ENCODE results near the gene ADAMTS2.
"Not testable (repeated sequence)": the region's sequence is repeated elsewhere in the genome, so short reads cannot be mapped to it uniquely, and the experiment has no call there.

The ADAMTS2 gene

DNA sequence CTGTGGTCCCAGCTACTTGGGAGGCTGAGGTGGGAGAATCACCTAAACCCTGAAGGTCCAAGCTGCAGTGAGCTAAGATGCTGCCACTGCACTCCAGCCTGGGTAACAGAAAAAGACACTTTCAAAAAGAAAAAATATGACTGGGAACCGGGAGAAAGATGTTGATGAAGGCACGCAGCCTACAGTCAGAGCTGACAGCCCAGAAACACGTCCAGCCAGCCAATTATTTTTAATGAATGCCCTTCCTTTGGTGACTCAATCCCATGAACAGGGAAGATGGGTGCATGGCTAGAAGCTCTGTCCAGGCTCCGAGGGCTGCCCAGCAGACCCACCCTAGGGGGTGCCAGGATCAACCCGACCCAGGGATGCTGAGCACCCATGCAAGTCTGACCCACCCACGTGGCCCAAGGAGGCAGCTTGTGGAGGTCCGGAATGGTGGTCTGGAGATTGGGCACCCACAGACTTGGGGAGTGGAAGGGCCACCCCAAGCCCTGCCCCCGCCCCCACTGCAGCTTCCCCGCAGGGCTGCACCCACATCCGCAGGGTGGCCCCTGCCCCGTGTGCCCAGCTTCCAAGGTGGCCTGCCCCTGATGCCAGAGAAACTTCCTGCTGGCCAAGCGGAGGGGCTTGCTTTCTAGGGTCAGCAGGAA is 51.0 kb downstream of the ADAMTS2 start:
- no peak for DNase-seq

DNA sequence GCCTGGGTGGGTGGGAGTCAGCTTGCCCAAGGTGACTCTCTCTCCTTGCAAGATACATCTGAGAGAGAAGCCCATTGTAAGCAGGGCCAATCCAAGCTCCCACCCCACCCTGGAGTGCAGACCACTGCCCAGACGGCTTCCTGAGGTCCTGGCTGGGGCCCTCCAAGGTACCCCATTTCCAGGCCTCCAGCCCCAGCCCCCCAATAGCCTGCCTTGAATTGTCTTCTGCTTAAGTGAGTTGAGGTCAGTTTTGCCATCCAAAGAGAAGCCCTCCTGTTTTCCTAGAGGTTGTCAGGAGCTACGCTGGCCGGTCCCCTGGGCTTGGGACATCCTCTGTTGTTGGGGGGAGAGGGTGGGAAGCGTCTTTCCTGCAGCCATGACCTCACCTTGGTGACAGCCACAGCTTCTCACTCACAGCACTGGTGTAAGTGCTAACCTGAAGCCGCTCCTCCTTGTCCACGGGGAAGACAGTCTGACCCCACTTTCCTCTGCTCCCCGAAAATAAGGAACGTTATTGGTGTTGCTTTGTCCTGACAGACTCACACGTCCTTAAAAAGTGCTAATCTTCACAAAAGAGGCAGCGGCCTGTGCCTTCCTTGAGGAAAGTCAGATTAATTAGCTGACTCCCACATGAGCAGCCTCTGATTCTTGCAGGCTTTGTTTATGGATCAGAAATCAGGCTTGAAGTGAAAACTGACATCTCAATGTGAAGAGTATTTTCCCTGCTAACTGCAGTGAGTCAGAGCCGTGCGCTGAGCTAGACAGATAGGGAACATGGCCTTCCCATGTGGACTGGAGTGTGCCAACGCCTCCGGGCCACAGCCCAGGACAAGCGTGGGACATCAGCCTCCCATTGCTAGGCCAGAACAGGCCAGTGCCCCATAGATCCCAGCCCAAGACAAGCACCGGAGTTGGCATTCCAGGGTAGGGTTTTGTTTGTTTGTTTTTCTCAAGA is 52.3 kb downstream of the ADAMTS2 start:
- DNase-seq, result no peak

DNA sequence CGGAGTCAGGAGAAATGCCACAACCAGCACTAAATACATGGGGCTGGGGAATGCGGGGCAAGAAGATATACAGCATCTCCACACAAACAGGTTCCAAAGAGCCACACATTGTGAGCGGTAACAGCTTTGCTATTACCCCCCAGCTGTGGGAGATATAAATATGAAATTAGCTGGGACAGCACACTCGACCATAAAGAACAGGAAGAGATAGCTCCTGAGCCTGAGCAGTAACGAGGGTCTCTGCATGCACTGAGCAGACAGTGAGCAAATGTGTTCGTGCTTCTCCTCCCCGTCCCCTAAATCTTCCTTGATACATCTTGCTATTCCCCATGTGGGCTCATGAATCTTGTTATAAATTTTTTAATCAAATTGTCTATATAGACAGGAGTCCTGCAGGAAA is 53.1 kb downstream of the ADAMTS2 start:
- no peak for DNase-seq

DNA sequence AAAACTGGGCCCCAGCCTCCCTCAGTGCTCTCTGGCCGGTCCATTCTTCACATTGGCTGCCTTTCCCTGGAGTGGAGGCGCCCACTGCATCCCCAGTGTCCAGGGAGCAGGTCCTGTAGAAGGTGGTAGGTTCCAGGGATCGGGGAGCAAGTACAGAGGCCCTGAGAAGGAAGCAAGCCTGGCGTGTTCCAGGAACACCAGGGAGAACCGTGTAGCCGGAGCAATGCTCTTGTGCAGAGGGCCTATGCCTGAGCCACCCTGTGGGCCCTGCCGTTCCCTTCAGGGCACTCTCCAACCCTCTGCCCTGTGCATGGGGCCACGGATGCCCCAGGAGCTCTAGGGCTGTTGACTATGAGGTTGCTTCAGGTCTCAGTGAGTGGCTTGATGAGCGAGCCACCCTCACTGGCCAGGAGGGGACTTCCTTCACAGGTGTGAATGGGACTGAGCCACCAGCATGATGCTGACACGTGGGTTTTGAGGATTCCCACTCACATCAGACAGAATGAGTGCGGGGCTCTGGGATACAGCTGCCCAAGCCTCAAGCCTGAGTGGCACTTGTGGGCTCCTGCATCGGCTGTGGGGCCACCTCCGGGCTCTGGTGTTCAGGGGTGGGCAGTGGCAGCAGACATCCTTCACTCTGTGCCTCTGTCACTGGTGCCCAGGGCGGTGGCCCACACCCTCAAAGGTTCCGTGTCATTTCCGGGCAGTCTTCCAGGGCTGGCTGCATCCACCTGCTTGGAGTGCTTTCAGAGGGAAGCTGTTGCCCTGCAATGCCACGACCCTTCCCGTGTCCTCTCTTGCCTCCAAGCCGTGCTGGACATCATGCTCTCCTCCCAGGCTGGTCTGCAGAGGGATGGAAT is 54.4 kb downstream of the ADAMTS2 start:
- no peak for DNase-seq

DNA sequence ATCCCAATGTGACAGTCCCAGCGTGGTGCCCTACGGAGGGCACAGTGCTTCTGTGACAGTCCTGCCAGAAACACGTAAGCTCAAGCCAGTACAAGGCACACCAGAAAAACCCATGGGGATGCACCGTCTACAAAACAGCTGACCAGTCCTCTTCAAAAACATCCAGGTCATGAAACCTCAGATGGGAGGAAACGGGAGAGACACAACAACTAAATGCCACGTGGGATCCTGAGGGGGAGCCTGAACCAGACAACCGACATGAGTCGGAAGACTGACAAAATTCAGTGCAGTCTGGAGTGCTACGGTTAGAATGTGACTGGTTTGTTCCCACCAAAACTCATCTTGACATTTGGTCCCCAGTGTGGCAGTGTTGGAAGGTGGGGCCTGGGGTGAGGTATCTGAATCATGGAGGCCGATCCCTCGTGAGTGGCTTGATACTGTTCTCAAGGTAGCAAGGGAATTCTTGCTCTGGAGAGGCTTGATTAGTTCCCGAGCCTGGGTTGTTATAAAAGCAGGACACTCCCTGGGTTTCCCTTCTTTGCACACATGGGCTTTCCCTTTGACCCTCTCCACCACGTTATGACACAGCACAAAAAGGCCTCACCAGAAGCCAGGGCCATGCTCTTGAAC is 55.4 kb downstream of the ADAMTS2 start:
- DNase-seq, result no peak

DNA sequence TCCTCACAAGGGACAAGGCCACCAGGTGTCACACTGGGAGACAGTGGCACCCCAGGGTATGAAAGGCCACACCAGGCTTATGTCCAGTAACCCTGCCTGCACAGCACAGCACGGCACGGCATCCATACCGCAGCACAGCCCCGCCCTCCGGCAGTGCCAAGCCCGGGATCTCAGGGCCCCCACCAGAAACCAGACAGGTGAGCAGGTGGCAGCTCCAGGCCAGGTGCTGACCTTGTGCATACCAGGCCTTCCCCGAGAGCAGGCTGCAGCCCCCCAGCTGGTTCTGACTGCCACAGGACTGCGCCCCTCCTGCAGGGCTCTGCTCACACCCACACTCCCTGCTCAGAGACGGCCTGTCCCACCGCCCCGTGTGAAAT is 56.5 kb downstream of the ADAMTS2 start:
- DNase-seq, result no peak

DNA sequence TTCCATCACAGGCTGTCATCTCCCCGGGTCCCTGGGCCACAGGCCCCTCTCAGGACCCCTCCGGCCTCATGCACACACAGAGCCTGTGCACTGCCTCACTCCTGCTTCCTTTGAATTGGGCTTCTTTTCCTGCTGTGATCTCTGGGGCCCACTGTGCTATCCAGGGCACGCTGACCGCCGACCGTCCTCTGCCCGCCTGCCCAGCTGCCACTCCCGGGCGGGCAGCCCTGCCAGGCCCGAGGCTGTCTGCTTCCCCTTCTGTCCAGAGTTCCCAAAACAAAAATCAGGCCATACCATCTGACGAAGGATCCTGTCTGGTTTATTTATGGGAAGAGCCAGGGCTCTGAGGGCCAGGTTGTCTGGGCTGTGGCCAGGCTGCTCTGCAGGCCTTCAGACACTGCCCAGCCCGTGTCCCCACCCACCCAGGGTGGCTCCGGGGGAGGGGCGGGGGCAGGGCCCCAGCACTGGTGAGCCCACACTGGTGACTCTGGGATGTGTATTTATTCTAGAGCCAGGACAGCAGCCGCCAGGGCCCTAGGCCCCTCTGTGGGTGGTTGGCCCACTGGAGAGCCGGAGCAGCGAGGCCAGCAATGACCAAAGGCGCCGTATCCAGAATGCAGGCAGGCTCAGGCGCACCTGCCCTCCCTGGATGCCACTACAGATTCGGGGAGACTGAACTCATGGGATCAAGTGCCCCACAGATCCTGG is 57.0 kb downstream of the ADAMTS2 start:
- DNase-seq, result no peak

DNA sequence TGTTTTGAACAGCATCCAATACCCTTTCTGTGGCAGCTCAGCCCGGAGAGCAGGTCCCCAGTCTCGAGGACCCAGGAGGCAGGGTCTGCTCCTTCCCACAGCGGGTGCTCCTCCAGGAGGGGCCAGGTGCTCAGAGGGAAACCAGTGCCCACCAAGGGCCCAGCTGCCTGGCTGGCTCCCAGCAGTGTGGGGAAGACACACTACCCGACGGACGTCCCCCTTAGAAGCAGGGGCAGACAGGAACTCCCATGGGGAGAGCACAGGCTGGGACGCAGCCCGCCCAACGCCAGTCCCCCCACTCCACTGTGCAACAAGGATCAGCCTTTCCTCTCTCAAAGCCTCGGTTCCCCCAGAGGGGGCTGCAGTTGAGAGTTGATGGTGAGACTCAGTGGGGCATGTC is 57.6 kb downstream of the ADAMTS2 start:
- no peak for DNase-seq

- DNase-seq, result no peak
These were observed 58.2 kb downstream of the ADAMTS2 start for GRCh38 chr5:179287071-179287470.

DNA sequence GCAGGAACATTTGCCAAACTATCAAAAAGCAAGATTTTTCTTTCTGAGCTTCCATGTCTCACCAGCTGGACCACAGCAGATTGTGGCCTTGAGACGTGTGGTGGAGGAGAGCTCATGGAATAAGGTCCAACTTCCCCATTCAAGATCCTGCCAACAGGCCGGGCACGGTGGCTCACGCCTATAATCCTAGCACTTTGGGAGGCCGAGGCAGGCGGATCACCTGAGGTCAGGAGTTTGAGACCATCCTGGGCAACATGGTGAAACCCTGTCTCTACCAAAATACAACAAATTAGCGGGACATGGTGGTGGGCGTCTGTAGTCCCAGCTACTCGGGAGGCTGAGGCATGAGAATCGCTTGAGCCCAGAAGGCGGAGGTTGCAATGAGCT is 59.5 kb downstream of the ADAMTS2 start:
- DNase-seq, result not testable (repeated sequence)

GRCh38 chr5:179284751-179285631 is 60.3 kb downstream of the ADAMTS2 start:
- DNase-seq, result no peak

DNA sequence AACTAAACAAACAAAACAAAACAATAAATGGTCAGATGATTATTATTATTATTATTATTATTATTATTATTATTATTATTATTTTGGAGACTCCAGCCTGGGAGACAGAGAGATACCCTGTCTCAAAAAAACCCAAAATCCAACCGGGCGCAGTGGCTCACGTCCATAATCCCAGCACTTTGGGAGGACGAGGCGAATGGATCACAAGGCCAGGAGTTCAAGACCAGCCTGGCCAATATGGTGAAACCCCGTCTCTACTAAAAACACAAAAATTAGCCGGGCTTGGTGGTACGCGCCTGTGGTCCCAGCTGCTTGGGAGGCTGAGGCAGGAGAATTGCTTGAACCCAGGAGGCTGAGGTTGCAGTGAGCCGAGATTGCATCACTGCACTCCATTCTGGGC is 61.4 kb downstream of the ADAMTS2 start:
- not testable (repeated sequence) for DNase-seq

DNA sequence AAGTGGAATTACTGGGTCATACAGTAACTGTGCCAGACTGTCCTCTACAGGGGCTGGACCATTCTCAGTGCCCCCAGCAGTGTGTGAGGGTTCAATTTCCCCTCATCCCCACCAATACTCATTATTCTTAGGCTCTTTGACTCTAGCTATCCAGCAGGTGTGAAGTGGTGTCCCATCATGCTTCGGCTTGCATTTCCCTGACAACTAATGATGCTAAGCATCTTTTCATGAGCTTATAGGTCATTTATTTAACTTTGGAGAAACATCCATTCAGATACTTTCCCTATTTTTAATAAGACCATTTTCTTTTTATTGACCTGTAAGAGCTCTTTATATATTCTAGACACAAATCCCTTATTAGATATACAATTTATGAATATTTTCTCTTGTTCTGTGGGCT is 63.6 kb downstream of the ADAMTS2 start:
- no peak for DNase-seq

DNA sequence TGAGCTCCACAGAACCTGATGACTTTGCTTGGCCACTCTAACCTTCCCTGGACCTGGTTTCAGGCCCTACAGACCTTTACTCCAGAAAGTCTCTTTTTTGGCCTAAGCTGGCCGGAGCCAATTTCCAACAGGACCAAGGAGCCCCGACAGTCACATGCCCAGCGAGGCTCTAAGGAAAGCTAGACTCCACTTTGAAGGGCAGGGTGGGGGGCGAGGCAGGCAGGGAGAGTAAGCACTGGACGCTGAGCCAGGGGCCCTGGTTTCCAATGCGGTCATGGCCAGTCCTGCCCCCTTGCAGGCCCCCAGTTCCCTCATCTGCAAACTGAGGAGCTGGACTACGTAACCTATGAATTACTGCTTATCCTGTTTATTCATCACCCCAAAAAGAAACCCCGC is 65.2 kb downstream of the ADAMTS2 start:
- no peak for DNase-seq

- no peak for DNase-seq
These were observed 65.7 kb downstream of the ADAMTS2 start for GRCh38 chr5:179279347-179280094.

DNA sequence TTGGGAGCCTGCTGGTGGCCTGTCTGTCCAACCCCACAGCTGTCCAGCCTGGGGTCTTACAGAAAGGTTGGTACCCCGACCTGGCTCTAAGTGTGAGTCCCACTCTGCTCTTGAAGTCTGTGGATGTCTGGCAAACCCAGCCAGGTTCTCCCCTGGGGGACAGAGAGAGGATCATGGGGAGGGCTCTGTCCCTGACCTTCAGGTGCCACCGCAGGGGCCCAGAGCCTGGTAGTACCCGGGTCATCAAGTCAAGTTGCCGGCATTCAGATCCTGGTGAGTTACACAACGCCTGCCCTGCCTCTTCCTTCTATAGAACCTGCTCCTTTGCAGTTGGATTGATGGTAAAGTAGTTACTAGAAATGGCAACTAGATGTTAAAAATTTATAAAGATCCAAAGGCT is 66.7 kb downstream of the ADAMTS2 start:
- no peak for DNase-seq

- no peak for DNase-seq
These were observed 67.1 kb downstream of the ADAMTS2 start for GRCh38 chr5:179278119-179278518.

DNA sequence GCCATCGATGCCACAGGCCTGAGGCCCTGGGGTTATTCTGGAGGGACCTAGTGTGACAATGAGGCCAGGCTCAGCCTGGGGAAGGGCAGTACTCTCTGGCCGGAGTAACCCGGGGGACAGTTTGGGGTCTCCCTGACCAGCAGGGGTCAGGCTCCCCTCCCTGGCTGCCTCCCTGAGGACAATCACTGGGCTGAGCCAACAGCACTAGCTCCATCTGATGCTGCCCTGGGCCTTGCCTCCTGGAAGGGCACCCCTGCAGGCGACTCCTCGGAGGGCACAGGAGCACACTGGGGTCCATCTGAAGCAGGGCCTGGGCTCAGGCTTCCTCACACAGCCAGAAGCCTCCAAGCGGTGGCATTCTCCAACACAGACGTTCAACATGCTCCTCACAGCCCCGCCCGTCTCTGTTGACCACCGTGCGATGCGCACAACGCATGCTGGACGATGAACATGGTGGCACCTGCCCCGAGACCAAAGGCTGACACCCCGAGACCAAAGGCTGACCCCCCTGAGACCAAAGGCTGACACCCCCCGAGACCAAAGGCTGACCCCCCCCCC is 68.3 kb downstream of the ADAMTS2 start:
- DNase-seq, result no peak

- no peak for DNase-seq
These were observed 69.1 kb downstream of the ADAMTS2 start for GRCh38 chr5:179275941-179276837.
